HG02943 (cell line): Measurements from ENCODE around the gene XKR7.
"Not testable (repeated sequence)": the region's sequence is repeated elsewhere in the genome, so short reads cannot be mapped to it uniquely, and the experiment has no call there.

Experiments used
- ATAC-seq: cut with Tn5 transposase; IDR thresholded peaks from one replicate; pipeline ENCODE4 v1.9.1; 2021; ENCODE audit warnings: mild to moderate bottlenecking, low read depth, moderate library complexity; ENCODE audit not compliant: unreplicated experiment

XKR7 gene

GRCh38 chr20:31967830-31968249, at the start of gene XKR7:
Gene XKR7 (plus strand): TSS chr20:31968151. CDS start chr20:31968176, 25 bp downstream.
- no peak for ATAC-seq

DNA sequence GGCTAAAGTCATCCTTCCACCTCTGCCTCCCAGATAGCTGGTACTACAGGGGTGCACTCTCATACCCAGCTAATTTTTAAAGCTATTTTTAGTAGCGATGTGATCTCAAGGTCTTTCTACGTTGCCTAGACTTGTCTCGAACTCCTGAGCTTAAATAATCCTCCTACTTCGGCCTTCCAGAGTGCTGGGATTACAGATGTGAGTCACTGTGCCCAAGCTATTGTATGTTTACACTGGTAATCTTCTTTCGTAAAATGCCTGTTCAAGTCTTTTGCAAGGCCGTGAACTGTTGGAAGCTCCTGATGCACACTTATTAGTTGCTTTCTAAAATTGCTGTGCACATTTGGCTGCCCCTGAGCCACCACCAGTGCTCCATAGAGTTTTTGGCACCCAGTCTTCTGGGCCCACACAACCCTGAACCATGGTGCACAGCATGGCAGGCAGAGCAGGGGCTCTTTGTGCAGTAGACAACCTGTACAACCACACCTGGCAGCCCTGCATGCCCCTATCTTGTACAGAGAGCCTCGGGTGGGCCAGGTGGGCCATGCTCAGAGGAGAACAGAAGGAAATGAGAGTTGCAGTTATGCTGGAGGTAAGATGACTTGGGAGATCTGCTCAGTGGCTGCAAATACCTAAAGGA, 49.4 kb upstream of the XKR7 start:
- no peak for ATAC-seq

GRCh38 chr20:31919410-31920155, 48.4 kb upstream of the XKR7 start:
- no peak for ATAC-seq

- ATAC-seq, result no peak
Measured at GRCh38 chr20:31920275-31920855, 47.6 kb upstream of the XKR7 start.

GRCh38 chr20:31921480-31921879, 46.5 kb upstream of the XKR7 start:
- not testable (repeated sequence) for ATAC-seq

GRCh38 chr20:31922181-31922580, 45.8 kb upstream of the XKR7 start:
- ATAC-seq, result no peak

GRCh38 chr20:31922588-31922987, 45.4 kb upstream of the XKR7 start:
- ATAC-seq, result no peak

DNA sequence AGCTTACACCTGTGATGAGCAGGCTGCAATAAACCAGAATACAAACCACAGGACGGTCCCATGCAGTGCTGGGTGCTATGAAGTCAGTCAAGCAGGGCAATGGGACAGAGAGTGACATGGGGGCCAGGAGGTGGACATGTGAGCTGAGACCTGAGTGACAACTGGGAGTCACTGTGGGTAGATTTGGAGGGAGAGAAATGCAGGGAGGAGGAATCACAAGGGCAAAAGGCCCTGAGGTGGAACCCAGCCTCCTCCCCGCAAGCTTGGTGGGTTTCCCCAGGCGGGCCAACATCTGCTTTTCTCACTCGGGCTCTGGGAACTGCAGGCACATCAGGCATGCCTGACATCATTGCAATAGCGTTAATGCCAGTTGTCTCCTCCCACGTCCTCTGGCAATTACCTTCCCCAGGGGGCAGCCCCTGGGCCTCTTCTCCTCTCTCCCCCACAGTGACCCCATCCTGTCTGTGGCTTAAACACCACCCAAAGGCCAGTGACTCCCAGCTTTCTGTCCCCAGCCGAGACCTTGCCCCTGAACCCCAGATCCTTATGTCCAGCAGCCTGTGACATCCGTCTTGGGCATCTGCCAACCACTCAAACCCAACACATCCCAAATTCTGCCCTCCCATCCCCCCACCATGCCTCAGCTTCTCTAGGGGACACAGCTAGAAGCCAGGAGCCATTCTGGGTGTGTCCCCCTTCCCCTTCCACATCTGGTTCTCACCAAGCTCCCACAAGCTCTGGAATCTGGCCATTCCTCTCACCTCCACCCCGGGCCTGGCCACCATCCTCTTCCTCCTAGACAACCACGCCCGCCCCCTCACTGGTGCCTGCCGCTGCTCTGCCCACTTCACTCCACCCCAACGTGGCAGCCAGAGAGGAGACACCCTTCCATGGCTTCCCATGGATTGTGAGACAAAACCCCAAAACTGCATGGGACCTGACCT, 44.3 kb upstream of the XKR7 start:
- no peak for ATAC-seq

DNA sequence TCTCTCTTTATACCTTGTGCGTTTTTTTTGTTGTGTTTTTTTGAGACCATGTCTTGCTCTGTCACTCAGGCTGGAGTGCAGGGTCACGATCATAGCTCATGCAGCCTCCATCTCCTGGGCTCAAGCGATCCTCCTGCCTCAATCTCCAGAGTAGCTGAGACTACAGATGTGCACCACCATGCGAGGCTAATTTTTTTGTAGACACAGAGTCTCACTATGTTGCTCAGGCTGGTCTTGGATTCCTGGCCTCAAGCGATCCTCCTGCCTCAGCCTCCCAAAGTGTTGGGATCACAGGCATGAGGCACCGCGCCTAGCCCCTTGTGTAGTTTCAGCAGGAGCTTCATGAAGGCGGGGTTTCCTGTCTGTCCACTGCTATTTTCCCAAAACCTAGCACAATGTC, 43.4 kb upstream of the XKR7 start:
- no peak for ATAC-seq

GRCh38 chr20:31925631-31926030, 42.3 kb upstream of the XKR7 start:
- ATAC-seq, result no peak

- ATAC-seq, result no peak
Measured at GRCh38 chr20:31926493-31926892, 41.5 kb upstream of the XKR7 start.

GRCh38 chr20:31927627-31928159, 40.3 kb upstream of the XKR7 start:
- no peak for ATAC-seq

- not testable (repeated sequence) for ATAC-seq
Measured at GRCh38 chr20:31929631-31930030, 38.3 kb upstream of the XKR7 start.

- no peak for ATAC-seq
Measured at GRCh38 chr20:31930779-31931178, 37.2 kb upstream of the XKR7 start.

DNA sequence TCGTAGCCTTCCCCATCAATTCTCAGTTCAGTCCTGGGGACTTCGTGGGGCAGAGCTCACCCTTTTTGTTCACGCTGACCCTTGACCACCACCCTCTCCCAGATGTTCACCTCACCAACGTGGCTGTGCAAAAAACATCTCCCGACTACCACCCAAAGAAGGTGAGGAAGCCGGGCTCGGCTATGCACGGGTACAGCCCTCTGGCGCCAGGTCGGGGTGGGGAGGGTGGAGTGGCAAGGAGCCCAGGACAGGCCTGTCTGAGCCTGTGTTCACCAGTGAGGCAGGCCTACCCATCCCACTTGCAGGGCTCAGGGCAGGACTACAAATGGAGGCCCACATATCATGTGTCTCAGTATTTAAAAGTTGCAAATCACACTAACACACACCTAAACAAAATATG, 34.3 kb upstream of the XKR7 start:
- ATAC-seq, result no peak

- ATAC-seq, result no peak
Measured at GRCh38 chr20:31934491-31934890, 33.5 kb upstream of the XKR7 start.

DNA sequence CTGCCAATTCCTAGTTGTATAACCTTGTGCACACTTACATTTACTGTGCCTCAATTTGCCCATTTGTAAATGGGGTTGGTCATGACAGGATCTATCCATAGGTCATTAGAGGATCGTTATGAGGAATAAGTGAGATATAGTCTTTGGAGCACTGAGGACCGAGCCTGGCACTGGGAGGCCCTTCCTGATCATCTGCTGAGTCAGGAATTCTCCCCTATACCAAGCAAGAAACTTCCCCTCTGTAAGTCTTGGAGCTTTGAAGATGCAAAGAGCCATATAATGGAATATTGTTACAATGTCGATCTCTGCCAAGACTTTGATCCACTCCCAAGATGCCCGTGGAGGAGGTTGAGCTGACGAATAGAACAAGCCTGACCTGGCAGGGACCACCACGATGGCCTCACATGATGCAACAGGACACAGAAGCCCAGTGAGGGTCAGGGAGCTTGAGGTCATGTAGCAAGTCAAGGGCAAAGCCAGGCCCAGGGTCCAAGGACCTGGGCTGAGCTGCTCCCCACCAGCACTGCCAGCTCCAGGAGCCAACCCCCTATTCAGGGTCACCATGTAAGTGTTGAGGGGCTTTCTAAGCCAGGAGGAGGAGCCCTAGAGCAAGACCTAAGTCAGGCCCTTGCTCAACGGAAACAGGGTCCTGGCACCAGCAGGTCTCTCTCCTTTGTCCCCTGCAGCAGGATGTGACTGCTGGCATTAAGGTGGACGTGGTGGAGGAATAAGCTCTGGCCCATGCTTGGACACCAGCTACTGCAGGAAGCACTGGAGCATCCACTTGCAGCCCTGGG, 32.8 kb upstream of the XKR7 start:
- ATAC-seq, result no peak

DNA sequence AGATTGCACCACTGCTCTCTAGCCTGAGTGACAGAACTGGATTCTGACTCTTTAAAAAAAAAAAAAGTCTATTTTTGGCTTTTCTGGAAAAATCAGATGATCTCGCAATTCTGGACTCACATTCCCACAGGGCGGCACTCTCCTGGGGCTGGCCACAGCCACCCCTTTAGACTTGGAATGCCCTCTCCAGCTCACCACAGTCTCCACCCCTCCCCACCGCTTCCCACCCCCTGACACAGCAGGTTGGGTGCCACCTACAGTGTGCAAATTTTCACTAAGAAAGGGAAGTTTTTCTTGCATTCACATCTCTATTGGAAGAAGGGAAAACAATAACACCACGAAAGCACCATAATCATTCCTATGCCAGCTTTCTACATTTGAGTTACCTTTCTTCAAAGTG, 31.5 kb upstream of the XKR7 start:
- ATAC-seq, result no peak

DNA sequence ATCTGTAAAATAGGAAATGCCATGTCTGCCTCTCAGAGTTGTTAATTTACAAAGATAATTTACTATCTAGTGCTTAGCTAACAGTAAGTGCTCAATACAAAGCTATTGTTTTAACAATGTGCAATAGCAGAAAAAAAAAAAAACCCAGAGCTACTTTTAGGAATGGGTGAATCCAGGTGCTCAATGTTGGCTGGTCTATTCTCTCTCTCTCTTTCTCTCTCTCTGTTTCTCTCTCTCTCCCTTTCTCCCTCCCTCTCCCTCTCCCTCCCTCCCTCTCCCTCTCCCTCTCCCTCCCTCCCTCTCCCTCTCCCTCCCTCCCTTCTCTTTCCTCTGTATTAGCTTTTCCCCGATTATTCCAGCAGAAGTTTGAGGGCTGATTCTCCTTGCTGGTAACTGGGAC, 30.1 kb upstream of the XKR7 start:
- ATAC-seq, result no peak

DNA sequence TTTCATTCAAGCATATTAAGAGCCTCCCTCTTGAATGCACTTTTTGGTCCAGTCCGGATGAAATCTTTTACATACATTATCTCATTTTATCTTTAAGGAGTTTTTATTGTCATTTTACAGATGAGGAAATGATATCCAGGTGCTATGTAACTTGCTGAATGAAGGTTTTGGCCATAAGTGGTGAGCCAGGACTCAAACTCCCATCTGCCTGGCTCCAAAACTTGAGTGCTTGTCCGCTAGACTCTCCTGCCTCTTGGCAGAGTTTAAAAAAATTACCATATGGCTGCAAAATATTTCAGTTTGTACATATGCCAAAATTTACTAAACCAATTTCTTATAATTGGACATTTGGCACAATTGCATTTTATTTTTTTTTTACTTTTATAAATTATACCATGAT, 28.3 kb upstream of the XKR7 start:
- ATAC-seq, result no peak
